ENCODE measurements around the gene SFN.
A peak's percentile ranks its signal among the peaks of the same experiment; 100 is the strongest.

The SFN gene

DNA sequence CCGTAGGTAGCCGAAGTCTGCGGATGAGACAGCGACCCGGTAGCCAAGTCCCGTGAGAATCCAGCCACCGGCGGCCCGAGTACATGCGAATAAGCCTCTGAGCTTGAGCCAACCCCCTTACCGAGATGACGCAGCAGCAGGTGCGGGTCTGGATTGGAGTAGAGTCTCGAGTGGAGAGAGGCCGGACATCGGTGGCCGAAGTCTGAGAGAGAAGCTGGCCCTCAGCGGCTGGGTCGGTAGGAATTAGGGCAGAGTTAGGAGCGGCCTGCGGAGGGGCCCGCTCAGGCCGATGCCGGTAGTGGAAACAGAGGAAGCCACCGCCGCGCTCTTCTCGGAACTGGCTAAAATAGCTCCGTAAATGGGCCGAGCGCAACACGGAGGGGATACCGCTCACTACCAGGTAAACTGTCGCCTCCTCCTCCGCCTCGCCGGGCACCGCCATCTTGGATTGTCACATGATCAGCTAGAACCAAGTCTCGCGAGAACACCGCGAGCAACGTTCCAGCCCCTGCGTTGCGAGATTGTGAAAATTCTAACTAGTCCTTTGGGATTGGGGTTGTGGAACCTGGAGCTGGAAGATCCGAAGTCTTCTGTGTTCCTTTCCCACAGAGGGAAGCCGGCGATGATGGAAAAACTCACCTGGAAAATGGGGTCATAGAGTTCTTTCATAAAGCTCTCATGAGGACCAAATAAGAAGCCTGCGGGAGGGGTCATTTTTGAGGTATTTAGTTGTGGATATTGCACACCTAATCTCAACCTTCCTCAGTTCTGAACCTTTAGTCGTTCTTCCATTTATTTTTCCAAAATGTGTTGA is 37.3 kb downstream of the SFN start, which contains the start of gene GPATCH3:
TSS of gene GPATCH3 (minus strand) at position 467 of the 814 bp plus-strand sequence. CDS start at position 442, 25 bp downstream.
- TF ChIP-seq, protein P1, sequence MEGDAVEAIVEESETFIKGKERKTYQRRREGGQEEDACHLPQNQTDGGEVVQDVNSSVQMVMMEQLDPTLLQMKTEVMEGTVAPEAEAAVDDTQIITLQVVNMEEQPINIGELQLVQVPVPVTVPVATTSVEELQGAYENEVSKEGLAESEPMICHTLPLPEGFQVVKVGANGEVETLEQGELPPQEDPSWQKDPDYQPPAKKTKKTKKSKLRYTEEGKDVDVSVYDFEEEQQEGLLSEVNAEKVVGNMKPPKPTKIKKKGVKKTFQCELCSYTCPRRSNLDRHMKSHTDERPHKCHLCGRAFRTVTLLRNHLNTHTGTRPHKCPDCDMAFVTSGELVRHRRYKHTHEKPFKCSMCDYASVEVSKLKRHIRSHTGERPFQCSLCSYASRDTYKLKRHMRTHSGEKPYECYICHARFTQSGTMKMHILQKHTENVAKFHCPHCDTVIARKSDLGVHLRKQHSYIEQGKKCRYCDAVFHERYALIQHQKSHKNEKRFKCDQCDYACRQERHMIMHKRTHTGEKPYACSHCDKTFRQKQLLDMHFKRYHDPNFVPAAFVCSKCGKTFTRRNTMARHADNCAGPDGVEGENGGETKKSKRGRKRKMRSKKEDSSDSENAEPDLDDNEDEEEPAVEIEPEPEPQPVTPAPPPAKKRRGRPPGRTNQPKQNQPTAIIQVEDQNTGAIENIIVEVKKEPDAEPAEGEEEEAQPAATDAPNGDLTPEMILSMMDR (IDR thresholded peaks at IDR 0.05; ENCODE audit: extremely low read depth, insufficient read depth, missing control alignments) = no peak
- peak; percentile 90 for DNase-seq (ENCODE audit: low spot score)

DNA sequence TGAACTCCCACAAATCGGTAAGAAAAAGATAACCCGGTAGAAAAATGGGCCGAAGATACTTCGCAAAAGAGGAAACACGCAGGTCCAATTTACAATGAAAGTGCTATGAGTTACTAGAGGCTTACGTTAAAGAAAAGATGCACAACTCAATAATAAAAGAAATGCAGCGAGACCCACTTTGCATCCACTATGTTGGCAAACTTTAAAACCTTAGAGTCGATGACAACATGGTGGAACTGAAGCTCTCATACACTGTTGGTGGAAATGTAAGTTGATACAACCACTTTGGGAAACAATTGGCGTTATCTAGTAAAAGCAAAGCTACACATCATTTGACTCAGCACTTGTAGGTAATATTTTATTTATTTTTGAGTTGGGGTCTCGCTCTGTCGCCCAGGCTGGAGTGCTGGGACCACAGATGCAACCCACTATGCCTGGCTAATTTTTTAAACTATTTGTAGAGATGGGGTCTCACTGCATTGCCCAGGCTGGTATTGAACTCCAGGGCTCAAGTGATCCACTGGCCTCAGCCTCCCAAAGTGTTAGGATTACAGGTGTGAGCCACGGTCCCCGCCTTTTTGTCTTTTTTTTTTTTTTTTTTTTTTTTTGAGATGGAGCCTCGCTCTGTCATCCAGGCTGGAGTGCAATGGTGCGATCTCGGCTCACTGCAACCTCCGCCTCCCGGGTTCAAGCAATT is 38.0 kb downstream of the SFN start:
- TF ChIP-seq, protein P1 (IDR thresholded peaks at IDR 0.05; ENCODE audit: extremely low read depth, insufficient read depth, missing control alignments) = no peak
- DNase-seq (ENCODE audit: low spot score) = no peak
- in situ Hi-C loops (cut with MboI; ENCODE audit: low pct_unique_long_range_greater_than_20kb, low sequenced_read_pairs, unreplicated experiment) = no loop called here

More for the DNA sequence above, 37.3 kb downstream of the SFN start, which contains the start of gene GPATCH3:
- in situ Hi-C loops (cut with MboI; ENCODE audit: low pct_unique_long_range_greater_than_20kb, low sequenced_read_pairs, unreplicated experiment) = no loop called here

DNA sequence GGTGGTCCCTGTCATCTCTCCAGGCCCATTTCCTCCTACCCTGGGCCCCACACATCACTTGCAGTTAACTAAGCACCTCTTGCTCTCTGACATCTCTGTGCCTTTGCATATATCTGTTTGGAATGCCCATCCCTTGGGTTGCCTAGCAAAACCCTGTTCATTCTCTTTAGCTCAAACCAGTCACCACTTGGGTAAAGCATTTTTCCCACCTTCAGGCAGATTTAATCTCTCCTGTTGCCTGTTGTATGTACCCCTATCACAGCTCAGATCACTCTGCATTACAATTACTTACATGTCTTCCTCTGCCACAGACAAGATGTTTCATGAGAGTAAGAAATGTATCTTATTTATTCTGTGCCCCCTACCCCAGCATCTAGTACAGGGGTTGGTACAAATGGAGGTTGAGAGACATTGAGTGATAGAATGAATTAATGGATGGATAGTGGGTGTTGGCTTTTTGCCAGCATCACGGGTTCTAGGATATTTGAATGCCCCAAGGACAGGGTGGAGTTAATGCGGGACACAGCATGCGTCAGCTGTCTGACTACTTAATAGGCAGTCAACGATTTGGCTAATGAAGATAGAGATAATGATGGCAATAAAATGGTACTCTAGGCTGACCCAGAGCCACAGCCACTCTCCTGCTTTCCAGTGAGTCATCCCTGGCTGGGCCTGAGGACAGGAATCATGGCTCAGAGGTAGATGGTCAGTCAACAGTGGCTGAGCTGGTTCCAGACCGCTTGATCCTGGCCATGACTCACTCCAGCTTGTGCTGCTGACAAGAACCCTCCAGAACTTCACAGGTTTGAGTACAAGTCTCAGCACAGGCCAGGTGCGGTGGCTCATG is 44.3 kb downstream of the SFN start:
- in situ Hi-C loops (cut with MboI; ENCODE audit: low pct_unique_long_range_greater_than_20kb, low sequenced_read_pairs, unreplicated experiment) = no loop called here
- TF ChIP-seq, protein P1 (IDR thresholded peaks at IDR 0.05; ENCODE audit: extremely low read depth, insufficient read depth, missing control alignments) = no peak
- no peak for DNase-seq (ENCODE audit: low spot score)

DNA sequence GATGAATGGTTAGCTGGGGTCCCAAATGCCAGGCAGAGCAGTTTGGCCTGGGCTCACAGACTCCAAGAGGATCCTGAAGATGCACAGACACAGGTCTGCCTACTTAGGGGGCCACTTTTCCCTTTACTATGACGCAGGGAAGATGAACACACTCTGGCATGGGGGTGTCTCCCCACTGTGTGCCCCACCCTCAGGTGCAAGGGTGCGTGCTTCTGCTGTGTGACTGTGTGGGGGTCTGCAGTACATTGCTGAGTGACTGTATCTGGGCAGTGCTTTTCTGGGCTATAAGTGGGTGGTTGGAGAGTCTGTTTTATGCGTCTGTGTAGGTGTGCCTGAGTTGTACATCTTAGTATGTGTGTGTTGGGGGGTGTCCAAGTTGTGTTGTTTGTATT is 47.0 kb downstream of the SFN start:
- TF ChIP-seq, protein P1 (IDR thresholded peaks at IDR 0.05; ENCODE audit: extremely low read depth, insufficient read depth, missing control alignments) = no peak
- in situ Hi-C loops (cut with MboI; ENCODE audit: low pct_unique_long_range_greater_than_20kb, low sequenced_read_pairs, unreplicated experiment) = no loop called here
- DNase-seq (ENCODE audit: low spot score) = no peak

DNA sequence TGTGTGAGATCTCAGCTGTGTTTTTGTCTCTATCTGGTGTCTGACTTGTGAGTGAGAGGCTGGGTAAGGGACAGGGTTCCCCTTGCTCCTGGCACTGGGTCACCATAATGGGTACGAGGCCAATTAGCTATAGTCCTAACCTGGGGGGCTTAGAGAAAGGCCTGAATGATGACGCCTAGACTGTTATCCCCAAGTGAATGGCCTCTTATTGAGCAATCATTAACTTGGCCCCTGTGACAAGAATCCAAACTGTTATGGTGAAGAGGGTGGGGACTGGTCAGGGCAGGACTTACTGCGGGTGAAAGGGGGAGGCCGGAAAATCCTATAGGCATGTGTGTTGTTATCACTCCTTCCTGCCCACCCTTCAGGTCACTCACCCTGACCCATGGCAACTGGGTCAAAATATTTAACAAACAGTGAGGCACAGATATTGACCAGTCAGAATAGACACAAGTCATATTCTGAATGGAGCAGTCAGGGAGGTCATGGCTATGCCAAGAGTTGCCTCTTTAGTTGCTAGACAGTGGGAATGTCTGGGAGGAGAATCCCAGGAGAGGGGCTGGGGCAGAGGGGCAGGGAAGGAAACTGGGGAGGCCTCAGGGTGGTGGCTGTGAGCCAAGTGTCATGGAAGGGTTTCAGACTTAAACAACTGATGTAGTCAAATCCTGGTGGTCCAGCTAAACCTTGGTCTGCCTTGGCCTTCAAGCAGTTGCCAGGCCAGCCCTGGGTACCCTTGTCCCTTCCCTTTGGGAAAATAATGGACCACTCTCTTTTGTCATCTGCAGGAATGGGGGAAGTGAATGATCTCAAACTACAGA is 47.6 kb downstream of the SFN start:
- DNase-seq (ENCODE audit: low spot score) = no peak
- in situ Hi-C loops (cut with MboI; ENCODE audit: low pct_unique_long_range_greater_than_20kb, low sequenced_read_pairs, unreplicated experiment) = no loop called here
- TF ChIP-seq, protein P1 (IDR thresholded peaks at IDR 0.05; ENCODE audit: extremely low read depth, insufficient read depth, missing control alignments) = no peak
